Measurements from ENCODE around the gene SERGEF. TPM values are rescaled to one million over a fixed set of nuclear protein-coding genes. Genes with fewer than 3 reads are reported as not detected.

Gene SERGEF
- total RNA-seq, 4 donors from 2014 or later = 42.1 to 61.6 (median 53.9) TPM

DNA sequence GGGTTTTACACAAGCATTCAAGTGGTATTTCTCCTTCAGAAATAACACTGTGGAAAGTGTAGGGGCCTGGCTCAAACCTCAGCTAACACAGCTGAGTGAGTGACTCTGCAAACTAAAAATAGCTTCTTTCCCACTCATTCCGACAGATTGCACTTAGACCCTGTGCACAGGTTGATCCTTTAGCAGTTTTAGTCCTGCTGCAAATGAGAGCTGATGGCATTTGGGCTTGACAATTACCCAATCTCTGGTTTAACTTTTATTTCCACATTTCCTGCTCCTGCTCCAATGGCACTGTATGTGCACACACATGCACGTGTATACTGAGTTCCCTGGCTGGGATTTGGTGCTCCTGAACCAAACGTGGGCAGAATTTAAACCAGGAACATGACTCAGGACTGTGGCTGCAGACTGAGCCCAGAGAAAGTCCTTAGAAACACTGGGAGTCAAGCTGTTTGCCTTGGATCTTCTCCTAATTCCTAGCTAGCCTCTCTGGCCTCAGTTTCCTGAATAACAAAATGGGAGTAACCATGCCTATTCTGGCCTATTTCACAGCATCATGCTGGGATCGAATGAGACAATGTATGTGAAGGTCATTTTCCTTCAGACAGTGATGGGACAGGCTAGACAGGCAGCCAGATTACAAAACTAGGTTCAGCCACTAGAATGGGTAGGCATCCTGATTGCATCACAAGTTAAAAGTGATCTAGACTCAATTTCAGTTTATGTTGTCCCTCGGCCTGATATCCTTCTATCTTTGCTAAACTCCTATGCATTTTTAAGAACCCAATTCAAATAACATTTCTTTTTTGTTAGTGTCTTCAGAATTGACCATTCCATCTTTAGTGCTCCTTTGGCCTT, 58.2 kb downstream of the SERGEF start:
- Histone ChIP-seq H3K4me3 (no peak overlapping the region), H3K36me3 (peaks cover 0 to 95% (median 0%) of the 10 kb centered on the region in 3 donors), H3K27me3 (no peaks in the 10 kb centered on the region), H3K27ac (no peak overlapping the region), H3K9me3 (no peaks in the 10 kb centered on the region), H3K4me1 (no peaks in the 10 kb centered on the region)
- WGBS, 2 donors = 70 to 75% methylated on average over 5 of the region's 5 CpGs
- DNase-seq (ENCODE audit: low spot score in 2 of 2) = no peak
- TF ChIP-seq POLR2A (IDR thresholded peaks at IDR 0.05) = no peak
- TF ChIP-seq, protein P1, sequence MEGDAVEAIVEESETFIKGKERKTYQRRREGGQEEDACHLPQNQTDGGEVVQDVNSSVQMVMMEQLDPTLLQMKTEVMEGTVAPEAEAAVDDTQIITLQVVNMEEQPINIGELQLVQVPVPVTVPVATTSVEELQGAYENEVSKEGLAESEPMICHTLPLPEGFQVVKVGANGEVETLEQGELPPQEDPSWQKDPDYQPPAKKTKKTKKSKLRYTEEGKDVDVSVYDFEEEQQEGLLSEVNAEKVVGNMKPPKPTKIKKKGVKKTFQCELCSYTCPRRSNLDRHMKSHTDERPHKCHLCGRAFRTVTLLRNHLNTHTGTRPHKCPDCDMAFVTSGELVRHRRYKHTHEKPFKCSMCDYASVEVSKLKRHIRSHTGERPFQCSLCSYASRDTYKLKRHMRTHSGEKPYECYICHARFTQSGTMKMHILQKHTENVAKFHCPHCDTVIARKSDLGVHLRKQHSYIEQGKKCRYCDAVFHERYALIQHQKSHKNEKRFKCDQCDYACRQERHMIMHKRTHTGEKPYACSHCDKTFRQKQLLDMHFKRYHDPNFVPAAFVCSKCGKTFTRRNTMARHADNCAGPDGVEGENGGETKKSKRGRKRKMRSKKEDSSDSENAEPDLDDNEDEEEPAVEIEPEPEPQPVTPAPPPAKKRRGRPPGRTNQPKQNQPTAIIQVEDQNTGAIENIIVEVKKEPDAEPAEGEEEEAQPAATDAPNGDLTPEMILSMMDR (IDR thresholded peaks at IDR 0.05) = no peak
- no peak for TF ChIP-seq EP300 (IDR thresholded peaks at IDR 0.05)

DNA sequence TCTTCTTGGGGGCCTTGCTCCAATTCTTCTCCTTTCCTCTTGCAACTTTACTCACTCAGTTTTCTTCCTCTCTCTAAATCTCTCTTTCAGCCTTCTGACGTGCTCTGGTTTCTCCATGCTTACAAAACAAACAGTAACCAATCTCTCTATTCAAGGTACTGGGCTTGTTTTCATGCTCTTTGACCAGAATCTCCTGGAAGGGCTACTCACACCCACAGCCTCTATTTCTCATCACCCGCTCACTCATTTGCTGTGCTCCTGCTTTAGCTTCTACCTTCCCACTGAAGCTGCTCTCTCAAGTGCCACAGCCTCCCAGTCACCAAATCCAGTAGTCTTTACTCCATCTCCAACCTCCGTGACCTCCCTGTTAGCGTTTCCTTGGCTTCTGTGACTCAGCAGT, 60.4 kb downstream of the SERGEF start:
- no peaks in the 10 kb centered on the region for H3K9me3 ChIP-seq
- TF ChIP-seq, protein P1 (IDR thresholded peaks at IDR 0.05) = no peak
- no peak for TF ChIP-seq POLR2A (IDR thresholded peaks at IDR 0.05)
- no peak for TF ChIP-seq EP300 (IDR thresholded peaks at IDR 0.05)
- WGBS, 2 donors = 83 to 92% methylated on average over 4 of the region's 4 CpGs
- peaks cover 0 to 96% (median 0%) of the 10 kb centered on the region in 3 donors for H3K36me3 ChIP-seq
- DNase-seq (ENCODE audit: low spot score in 2 of 2) = no peak
- H3K4me1 ChIP-seq = no peaks in the 10 kb centered on the region
- H3K4me3 ChIP-seq = no peak overlapping the region
- no peaks in the 10 kb centered on the region for H3K27me3 ChIP-seq
- no peak overlapping the region for H3K27ac ChIP-seq

DNA sequence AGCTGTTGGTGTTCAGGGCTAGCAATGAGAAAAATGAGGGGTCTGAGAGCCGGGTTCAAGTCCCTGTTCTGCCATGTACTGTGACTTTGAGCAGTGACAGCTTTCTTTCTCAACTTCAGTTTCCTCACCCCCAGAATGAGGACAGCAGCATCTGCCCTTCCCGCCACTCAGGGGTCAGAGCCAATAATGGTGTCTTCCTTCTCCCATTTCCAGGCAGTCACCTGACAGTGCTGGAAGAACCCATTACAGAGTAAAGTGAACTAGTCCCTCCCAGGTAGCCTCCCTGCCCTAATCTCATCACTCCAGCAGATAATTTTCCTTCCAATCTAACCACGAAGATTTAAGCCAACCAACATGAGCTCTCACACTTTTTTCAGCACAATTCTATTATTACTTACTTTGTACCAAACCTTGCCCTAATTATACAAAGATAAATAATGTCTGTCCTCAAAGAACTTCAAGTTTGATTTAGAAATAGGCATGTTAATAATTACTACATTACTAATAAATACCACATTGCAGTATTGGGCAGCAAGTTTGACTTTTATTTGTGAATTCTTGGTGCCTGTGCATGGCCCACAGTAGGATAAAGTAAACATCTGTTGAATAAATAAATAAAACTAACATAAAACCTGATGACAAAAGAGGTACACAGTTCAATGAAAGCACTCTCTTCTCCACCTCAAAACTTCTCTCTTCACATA, 61.0 kb downstream of the SERGEF start:
- peaks cover 0 to 100% (median 0%) of the 10 kb centered on the region in 3 donors for H3K36me3 ChIP-seq
- H3K27ac ChIP-seq = no peak overlapping the region
- no peaks in the 10 kb centered on the region for H3K4me1 ChIP-seq
- no peak overlapping the region for H3K4me3 ChIP-seq
- no peak for DNase-seq (ENCODE audit: low spot score in 2 of 2)
- H3K27me3 ChIP-seq = no peaks in the 10 kb centered on the region
- 93 to 95% methylated on average over 3 of the region's 3 CpGs for WGBS, 2 donors
- H3K9me3 ChIP-seq = no peaks in the 10 kb centered on the region
- TF ChIP-seq POLR2A (IDR thresholded peaks at IDR 0.05) (no peak), EP300 (IDR thresholded peaks at IDR 0.05) (no peak)
- TF ChIP-seq, protein P1 (IDR thresholded peaks at IDR 0.05) = no peak

DNA sequence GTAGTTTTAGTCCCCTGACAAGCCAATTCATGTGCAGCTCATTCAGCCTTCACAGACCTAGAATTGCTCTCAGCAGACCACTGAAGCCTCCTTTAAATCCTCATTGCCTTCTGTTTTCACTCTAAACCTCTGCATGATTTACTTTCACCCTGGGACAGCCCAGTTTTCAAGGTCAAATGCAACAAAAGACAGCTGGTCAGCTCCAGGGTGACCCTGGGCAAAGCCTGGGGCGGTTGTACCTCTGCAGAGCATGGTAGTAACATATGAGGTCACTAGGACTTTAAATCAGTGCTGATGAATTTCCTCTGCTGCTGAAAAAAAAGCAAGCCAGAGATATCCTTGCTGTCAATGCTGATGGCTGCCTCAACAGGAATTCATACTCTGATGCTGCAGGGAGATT, 62.2 kb downstream of the SERGEF start:
- Histone ChIP-seq H3K36me3 (peaks cover 0 to 100% (median 0%) of the 10 kb centered on the region in 3 donors), H3K27me3 (no peaks in the 10 kb centered on the region), H3K4me3 (no peak overlapping the region), H3K4me1 (no peaks in the 10 kb centered on the region), H3K27ac (no peak overlapping the region), H3K9me3 (no peaks in the 10 kb centered on the region)
- 73 to 89% methylated on average over 1 of the region's 1 CpG for WGBS, 2 donors
- DNase-seq (ENCODE audit: low spot score in 2 of 2) = no peak
- TF ChIP-seq POLR2A (IDR thresholded peaks at IDR 0.05) = no peak
- TF ChIP-seq EP300 (IDR thresholded peaks at IDR 0.05) = no peak
- TF ChIP-seq, protein P1 (IDR thresholded peaks at IDR 0.05) = no peak

DNA sequence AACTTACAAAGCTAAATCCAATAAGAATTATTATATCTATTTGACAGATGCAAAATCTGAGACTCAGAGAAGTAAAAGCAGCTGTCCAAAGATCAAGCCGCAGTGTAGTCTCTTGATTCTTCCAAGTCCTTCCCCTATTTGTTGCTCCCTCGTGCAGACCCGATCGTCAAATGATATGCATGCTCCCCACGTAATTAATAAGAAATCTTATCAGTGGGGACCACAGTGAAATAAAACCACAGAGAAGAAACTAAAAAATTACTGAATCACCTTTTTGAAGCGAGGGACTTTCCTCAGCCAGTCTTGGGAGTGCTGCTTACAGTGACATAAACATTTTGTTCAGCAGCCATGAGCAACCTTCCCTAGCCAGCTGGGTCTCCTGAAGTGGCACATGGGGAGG, 64.6 kb downstream of the SERGEF start:
- DNase-seq (ENCODE audit: low spot score in 2 of 2) = no peak
- Histone ChIP-seq H3K27ac (no peak overlapping the region), H3K36me3 (peaks cover 0 to 100% (median 0%) of the 10 kb centered on the region in 3 donors), H3K9me3 (peaks cover 0 to 12% (median 0%) of the 10 kb centered on the region in 4 donors), H3K4me3 (no peak overlapping the region), H3K27me3 (no peaks in the 10 kb centered on the region), H3K4me1 (no peaks in the 10 kb centered on the region)
- WGBS, 2 donors = 85 to 89% methylated on average over 6 of the region's 6 CpGs
- TF ChIP-seq, protein P1 (IDR thresholded peaks at IDR 0.05) = no peak
- TF ChIP-seq EP300 (IDR thresholded peaks at IDR 0.05) (no peak), POLR2A (IDR thresholded peaks at IDR 0.05) (no peak)

Data from tibial nerve (tissue), 4 donors.